ENCODE measurements around the gene RBM20. TPM values are rescaled to one million over a fixed set of nuclear protein-coding genes. Genes with fewer than 3 reads are reported as not detected.

Gene RBM20
- total and polyA plus RNA-seq, 2 of the 13 experiments (the other 11 are each of a cell fraction or from before 2014, with no cell fraction given), result 0.02 to 0.22 TPM

DNA sequence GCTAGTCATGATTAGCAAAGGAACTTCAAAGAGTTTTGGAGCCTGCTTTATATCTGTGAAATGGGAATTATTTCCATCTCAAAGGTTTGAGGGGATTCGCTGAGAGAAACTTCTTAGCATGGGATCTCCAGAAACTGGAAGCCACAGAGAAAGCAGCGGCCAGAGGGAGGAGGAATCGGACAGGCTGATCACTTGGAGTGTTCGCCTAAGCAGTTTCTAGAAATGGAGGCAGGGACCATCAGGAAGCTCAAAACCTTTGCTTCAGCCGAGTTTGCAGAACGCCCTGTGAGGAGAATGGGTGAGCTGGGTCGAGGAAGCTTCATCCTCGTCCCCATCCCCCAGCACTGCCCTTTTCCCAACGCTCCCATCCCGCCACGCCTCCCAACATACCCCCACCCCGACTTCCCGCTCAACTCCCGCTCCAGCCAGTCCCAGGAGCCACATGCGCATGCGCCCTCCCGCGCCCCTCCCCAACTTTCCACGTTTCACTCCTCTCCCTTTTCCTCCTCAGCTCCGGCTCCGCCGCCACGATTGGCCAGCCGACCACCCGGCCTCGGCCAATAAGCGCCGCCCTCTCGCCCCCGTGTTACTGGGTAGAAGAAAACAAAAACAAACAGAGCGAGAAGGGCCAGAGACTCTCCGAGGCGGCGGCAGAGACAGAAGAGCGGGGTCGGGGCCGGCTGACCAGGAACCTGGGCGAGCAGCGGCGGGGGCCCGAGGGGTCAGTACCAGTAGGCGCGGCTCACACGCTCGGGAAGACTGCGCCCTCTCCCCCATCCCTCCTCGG is 227.4 kb downstream of the RBM20 start, which contains the start of gene PDCD4 (continued):
- TF ChIP-seq, protein P1, sequence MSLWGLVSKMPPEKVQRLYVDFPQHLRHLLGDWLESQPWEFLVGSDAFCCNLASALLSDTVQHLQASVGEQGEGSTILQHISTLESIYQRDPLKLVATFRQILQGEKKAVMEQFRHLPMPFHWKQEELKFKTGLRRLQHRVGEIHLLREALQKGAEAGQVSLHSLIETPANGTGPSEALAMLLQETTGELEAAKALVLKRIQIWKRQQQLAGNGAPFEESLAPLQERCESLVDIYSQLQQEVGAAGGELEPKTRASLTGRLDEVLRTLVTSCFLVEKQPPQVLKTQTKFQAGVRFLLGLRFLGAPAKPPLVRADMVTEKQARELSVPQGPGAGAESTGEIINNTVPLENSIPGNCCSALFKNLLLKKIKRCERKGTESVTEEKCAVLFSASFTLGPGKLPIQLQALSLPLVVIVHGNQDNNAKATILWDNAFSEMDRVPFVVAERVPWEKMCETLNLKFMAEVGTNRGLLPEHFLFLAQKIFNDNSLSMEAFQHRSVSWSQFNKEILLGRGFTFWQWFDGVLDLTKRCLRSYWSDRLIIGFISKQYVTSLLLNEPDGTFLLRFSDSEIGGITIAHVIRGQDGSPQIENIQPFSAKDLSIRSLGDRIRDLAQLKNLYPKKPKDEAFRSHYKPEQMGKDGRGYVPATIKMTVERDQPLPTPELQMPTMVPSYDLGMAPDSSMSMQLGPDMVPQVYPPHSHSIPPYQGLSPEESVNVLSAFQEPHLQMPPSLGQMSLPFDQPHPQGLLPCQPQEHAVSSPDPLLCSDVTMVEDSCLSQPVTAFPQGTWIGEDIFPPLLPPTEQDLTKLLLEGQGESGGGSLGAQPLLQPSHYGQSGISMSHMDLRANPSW (CRISPR knock-in tag; IDR thresholded peaks at IDR 0.05; ENCODE audit: borderline replicate concordance), result no peak
- TF ChIP-seq GATA4 (IDR thresholded peaks at IDR 0.05; ENCODE audit: borderline replicate concordance, low read depth) (0 out of 2 replicates have a peak, but pooled peaks have one; percentile 39), ZSCAN30 (CRISPR knock-in tag; IDR thresholded peaks at IDR 0.05) (no peak; the same call in 1 of the 2 replicates), RNF2 (conservative IDR thresholded peaks at IDR 0.05; ENCODE audit: low read depth) (0 out of 2 replicates have a peak, but pooled peaks have one; percentile 42), AKAP8 (CRISPR knock-in tag; IDR thresholded peaks at IDR 0.05) (no peak), ZNF563 (CRISPR knock-in tag; IDR thresholded peaks at IDR 0.05) (no peak), EZH2 (conservative IDR thresholded peaks at IDR 0.05; ENCODE audit: low read depth, low read length) (no peak), ZNF562 (CRISPR knock-in tag; IDR thresholded peaks at IDR 0.05; ENCODE audit: borderline replicate concordance) (no peak), HOXA5 (CRISPR knock-in tag; IDR thresholded peaks at IDR 0.05) (no peak; the same call in 1 of the 2 replicates), ZNF33B (CRISPR knock-in tag; IDR thresholded peaks at IDR 0.05) (no peak), ZNF619 (CRISPR knock-in tag; IDR thresholded peaks at IDR 0.05) (no peak), HES4 (CRISPR knock-in tag; IDR thresholded peaks at IDR 0.05; ENCODE audit: borderline replicate concordance) (0 out of 2 replicates have a peak, but pooled peaks have one; percentile 35), SOX13 (IDR thresholded peaks at IDR 0.05) (no peak), SOX13 (CRISPR knock-in tag; conservative IDR thresholded peaks at IDR 0.05 in 1 of 2, IDR thresholded peaks at IDR 0.05 in 1 of 2) (no peak), ZNF446 (CRISPR knock-in tag; IDR thresholded peaks at IDR 0.05) (no peak), WIZ (CRISPR knock-in tag; IDR thresholded peaks at IDR 0.05) (peak; percentile 50; the same call in 1 of the 2 replicates), KDM3A (CRISPR knock-in tag; IDR thresholded peaks at IDR 0.05; ENCODE audit: low read depth) (no peak), SP140L (CRISPR knock-in tag; IDR thresholded peaks at IDR 0.05; ENCODE audit: borderline replicate concordance) (no peak), BRD4 (CRISPR knock-in tag; IDR thresholded peaks at IDR 0.05) (no peak), ZNF501 (CRISPR knock-in tag; IDR thresholded peaks at IDR 0.05) (peak; percentile 52), MEIS1 (CRISPR knock-in tag; IDR thresholded peaks at IDR 0.05; ENCODE audit: borderline replicate concordance) (peak; percentile 16; the same call in 1 of the 2 replicates), RAD21 (CRISPR knock-in tag; IDR thresholded peaks at IDR 0.05) (no peak)
- TF ChIP-seq, protein P2, sequence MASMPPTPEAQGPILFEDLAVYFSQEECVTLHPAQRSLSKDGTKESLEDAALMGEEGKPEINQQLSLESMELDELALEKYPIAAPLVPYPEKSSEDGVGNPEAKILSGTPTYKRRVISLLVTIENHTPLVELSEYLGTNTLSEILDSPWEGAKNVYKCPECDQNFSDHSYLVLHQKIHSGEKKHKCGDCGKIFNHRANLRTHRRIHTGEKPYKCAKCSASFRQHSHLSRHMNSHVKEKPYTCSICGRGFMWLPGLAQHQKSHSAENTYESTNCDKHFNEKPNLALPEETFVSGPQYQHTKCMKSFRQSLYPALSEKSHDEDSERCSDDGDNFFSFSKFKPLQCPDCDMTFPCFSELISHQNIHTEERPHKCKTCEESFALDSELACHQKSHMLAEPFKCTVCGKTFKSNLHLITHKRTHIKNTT (CRISPR knock-in tag; IDR thresholded peaks at IDR 0.05), result no peak
- TF ChIP-seq, protein P3, sequence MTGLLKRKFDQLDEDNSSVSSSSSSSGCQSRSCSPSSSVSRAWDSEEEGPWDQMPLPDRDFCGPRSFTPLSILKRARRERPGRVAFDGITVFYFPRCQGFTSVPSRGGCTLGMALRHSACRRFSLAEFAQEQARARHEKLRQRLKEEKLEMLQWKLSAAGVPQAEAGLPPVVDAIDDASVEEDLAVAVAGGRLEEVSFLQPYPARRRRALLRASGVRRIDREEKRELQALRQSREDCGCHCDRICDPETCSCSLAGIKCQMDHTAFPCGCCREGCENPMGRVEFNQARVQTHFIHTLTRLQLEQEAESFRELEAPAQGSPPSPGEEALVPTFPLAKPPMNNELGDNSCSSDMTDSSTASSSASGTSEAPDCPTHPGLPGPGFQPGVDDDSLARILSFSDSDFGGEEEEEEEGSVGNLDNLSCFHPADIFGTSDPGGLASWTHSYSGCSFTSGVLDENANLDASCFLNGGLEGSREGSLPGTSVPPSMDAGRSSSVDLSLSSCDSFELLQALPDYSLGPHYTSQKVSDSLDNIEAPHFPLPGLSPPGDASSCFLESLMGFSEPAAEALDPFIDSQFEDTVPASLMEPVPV (CRISPR knock-in tag; IDR thresholded peaks at IDR 0.05), result no peak
